Smooth muscle cell (in vitro differentiated cells): ENCODE results near the gene TMPRSS3. TPM values are rescaled to one million over a fixed set of nuclear protein-coding genes. Genes with fewer than 3 reads are reported as not detected.

ENCODE experiments used
- DNase-seq: peaks from one replicate; lab custom pipeline; 2025; ENCODE audit not compliant: unreplicated experiment; lab: John Stamatoyannopoulos, UW
- H2AFZ ChIP-seq: fragments of 200-600 bp; sonication (generic); 2 replicates; pipeline ENCODE4 v1.6.0; 2016; ENCODE audit warnings: antibody characterized with exemption, low read depth, mild to moderate bottlenecking
- H3F3A ChIP-seq: fragments of 200-600 bp; sonication (generic); 2 replicates; pipeline ENCODE4 v1.6.0; 2017; ENCODE audit warnings: antibody characterized with exemption, low read depth
- H3K27ac ChIP-seq: fragments of 200-600 bp; sonication (generic); 2 replicates; pipeline ENCODE4 v1.5.1; 2016; ENCODE audit warnings: low read depth, mild to moderate bottlenecking
- H3K27me3 ChIP-seq: fragments of 200-600 bp; sonication (generic); 2 replicates; pipeline ENCODE4 v1.6.1; 2016; ENCODE audit warnings: low read depth, mild to moderate bottlenecking
- H3K36me3 ChIP-seq: fragments of 200-600 bp; sonication (generic); 2 replicates; pipeline ENCODE4 v1.5.1; 2016; ENCODE audit warnings: low read depth
- H3K4me1 ChIP-seq: fragments of 200-600 bp; sonication (generic); 2 replicates; pipeline ENCODE4 v1.5.1; 2016; ENCODE audit warnings: low read depth
- H3K4me2 ChIP-seq: fragments of 200-600 bp; sonication (generic); 2 replicates; pipeline ENCODE4 v1.6.0; 2016; ENCODE audit warnings: mild to moderate bottlenecking
- H3K4me3 ChIP-seq: fragments of 200-600 bp; sonication (generic); 2 replicates; pipeline ENCODE4 v1.5.1; 2016; ENCODE audit warnings: mild to moderate bottlenecking
- H3K79me2 ChIP-seq: fragments of 200-600 bp; sonication (generic); 2 replicates; pipeline ENCODE4 v1.6.0; 2016; ENCODE audit warnings: low read depth, mild to moderate bottlenecking
- H3K9ac ChIP-seq: fragments of 200-600 bp; sonication (generic); 2 replicates; pipeline ENCODE4 v1.6.0; 2016; ENCODE audit warnings: low read depth
- H3K9me3 ChIP-seq: fragments of 200-600 bp; sonication (generic); replicated peaks from 2 replicates; pipeline ENCODE4 v1.5.1; 2016; ENCODE audit warnings: low read depth
- H4K20me1 ChIP-seq: fragments of 200-600 bp; sonication (generic); 2 replicates; pipeline ENCODE4 v1.6.0; 2016; ENCODE audit warnings: low read depth
- WGBS: methylation state at CpG from one replicate; pipeline ENCODE4 v1.1.7; 2016; ENCODE audit warnings: low lambda C conversion rate; 5-methylcytosine and 5-hydroxymethylcytosine counted together
- polyA plus RNA-seq: library from polyadenylated mRNA; unstranded; fragments of >200 nt; fragmentation: Nextera tagmentation; extraction: Ambion mirVana; gene quantifications from 2 replicates; pipeline ENCODE4 v1.2.1, GENCODE V29; 2016
- total RNA-seq: library from RNA; depleted of rRNA; stranded (reverse); fragments of >200 nt; gene quantifications from 2 replicates; pipeline ENCODE4 v1.2.3, GENCODE V29; 2014
- TF ChIP-seq, protein P1 (sequence below): fragments of 200-600 bp; sonication (generic); IDR thresholded peaks from 2 replicates; pipeline ENCODE4 v1.5.1; 2017; ENCODE audit warnings: borderline replicate concordance, mild to moderate bottlenecking, antibody characterized with exemption; ENCODE audit not compliant: insufficient read depth, poor library complexity, severe bottlenecking

TMPRSS3 gene
- total and polyA plus RNA-seq, 2 experiments from 2014 or later = not detected

DNA sequence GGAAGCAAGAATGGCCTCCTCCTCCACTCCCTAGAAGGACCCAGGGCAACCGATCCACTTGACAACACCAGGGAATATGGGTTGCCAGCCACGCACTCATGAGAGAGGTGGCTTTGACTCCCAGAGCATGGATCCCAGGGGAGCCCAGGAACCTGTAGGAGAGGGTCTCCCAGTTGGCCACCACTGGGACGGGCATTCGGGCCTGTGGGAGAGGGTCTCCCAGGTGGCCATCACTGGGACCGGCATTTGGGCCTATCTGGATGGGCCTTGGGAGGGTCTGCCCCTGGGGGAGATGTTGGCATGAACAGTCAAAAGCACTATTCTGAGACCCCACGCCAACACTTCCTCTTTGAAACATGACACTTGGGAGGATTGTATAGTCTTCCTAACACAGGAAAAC is 30.1 kb downstream of the TMPRSS3 start:
- Histone ChIP-seq H3K27me3 (no peaks in the 10 kb centered on the region), H3K9me3 (no peaks in the 10 kb centered on the region), H3K9ac (no peak overlapping the region), H2AFZ (no peak overlapping the region), H3K27ac (no peak overlapping the region), H3K4me2 (no peak overlapping the region), H3K79me2 (no peaks in the 10 kb centered on the region), H3K4me1 (no peaks in the 10 kb centered on the region), H4K20me1 (no peaks in the 10 kb centered on the region), H3K4me3 (no peak overlapping the region), H3F3A (no peaks in the 10 kb centered on the region), H3K36me3 (no peaks in the 10 kb centered on the region)
- WGBS = 98% methylated on average over 6 of the region's 6 CpGs
- TF ChIP-seq, protein P1, sequence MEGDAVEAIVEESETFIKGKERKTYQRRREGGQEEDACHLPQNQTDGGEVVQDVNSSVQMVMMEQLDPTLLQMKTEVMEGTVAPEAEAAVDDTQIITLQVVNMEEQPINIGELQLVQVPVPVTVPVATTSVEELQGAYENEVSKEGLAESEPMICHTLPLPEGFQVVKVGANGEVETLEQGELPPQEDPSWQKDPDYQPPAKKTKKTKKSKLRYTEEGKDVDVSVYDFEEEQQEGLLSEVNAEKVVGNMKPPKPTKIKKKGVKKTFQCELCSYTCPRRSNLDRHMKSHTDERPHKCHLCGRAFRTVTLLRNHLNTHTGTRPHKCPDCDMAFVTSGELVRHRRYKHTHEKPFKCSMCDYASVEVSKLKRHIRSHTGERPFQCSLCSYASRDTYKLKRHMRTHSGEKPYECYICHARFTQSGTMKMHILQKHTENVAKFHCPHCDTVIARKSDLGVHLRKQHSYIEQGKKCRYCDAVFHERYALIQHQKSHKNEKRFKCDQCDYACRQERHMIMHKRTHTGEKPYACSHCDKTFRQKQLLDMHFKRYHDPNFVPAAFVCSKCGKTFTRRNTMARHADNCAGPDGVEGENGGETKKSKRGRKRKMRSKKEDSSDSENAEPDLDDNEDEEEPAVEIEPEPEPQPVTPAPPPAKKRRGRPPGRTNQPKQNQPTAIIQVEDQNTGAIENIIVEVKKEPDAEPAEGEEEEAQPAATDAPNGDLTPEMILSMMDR = no peak
- no peak for DNase-seq

- Histone ChIP-seq H3K27me3 (no peaks in the 10 kb centered on the region), H3K4me1 (no peaks in the 10 kb centered on the region), H3K4me3 (no peak overlapping the region), H3K9me3 (no peaks in the 10 kb centered on the region), H3K27ac (no peak overlapping the region), H3K36me3 (no peaks in the 10 kb centered on the region), H3K4me2 (no peak overlapping the region), H3F3A (no peaks in the 10 kb centered on the region), H4K20me1 (no peaks in the 10 kb centered on the region), H3K79me2 (no peaks in the 10 kb centered on the region), H2AFZ (no peak overlapping the region), H3K9ac (no peak overlapping the region)
- TF ChIP-seq, protein P1 = no peak
- WGBS = 88% methylated on average over 12 of the region's 13 CpGs
- DNase-seq = no peak
These were observed 31.5 kb downstream of the TMPRSS3 start for GRCh38 chr21:42364304-42364865.

DNA sequence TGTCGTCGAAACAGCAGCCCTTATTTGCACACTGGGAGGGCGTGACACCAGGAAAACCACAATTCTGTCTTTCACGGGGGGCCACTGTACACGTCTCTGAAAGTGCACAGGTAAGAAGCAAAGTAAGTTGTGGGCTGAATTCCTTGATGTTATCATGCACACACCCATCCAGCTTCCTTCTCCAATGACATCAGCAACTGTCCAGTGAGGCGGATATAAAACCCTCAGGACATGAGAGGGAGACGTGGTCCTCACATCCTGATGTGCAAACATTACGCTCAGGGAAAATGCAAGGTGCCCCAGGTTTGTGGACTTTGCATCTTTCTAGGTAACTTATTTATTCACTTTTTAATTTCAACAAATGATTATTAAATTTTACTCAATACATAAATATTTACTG is 32.5 kb downstream of the TMPRSS3 start:
- no peaks in the 10 kb centered on the region for H3K79me2 ChIP-seq
- no peaks in the 10 kb centered on the region for H3F3A ChIP-seq
- no peaks in the 10 kb centered on the region for H4K20me1 ChIP-seq
- no peak for DNase-seq
- H3K27ac ChIP-seq = no peak overlapping the region
- no peaks in the 10 kb centered on the region for H3K36me3 ChIP-seq
- no peak overlapping the region for H3K9ac ChIP-seq
- WGBS = 84% methylated on average over 8 of the region's 8 CpGs
- H3K27me3 ChIP-seq = no peaks in the 10 kb centered on the region
- H3K4me2 ChIP-seq = no peak overlapping the region
- no peaks in the 10 kb centered on the region for H3K9me3 ChIP-seq
- H3K4me1 ChIP-seq = no peaks in the 10 kb centered on the region
- TF ChIP-seq, protein P1 = no peak
- H3K4me3 ChIP-seq = no peak overlapping the region
- H2AFZ ChIP-seq = no peak overlapping the region

DNA sequence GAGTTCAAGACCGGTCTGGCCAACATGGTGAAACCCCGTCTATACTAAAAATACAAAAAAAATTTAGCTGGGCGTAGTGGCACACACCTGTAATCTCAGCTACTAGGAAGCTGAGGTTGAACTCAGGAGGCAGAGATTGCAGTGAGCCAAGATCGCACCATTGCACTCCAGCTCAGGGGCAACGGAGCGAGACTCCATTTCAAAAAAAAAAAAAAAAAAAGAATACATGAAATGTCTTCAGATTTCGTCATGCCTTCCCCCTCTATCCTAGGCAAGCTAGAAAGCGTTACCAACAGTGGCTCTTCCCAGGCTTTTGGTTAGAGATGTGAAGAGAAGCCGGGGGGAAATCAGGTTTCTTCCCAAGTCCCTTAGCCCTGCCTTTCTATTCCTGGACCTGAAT is 33.2 kb downstream of the TMPRSS3 start:
- H3K4me1 ChIP-seq = no peaks in the 10 kb centered on the region
- H3K36me3 ChIP-seq = no peaks in the 10 kb centered on the region
- H3K9ac ChIP-seq = no peak overlapping the region
- no peak overlapping the region for H3K27ac ChIP-seq
- no peak overlapping the region for H3K4me3 ChIP-seq
- no peaks in the 10 kb centered on the region for H3K79me2 ChIP-seq
- 92% methylated on average over 9 of the region's 9 CpGs for WGBS
- no peak overlapping the region for H3K4me2 ChIP-seq
- H3F3A ChIP-seq = no peaks in the 10 kb centered on the region
- H2AFZ ChIP-seq = no peak overlapping the region
- no peaks in the 10 kb centered on the region for H4K20me1 ChIP-seq
- DNase-seq = no peak
- no peaks in the 10 kb centered on the region for H3K27me3 ChIP-seq
- no peaks in the 10 kb centered on the region for H3K9me3 ChIP-seq
- TF ChIP-seq, protein P1 = no peak
